Tibial nerve (tissue), 4 donors: Measurements from ENCODE around the gene ADO. TPM values are rescaled to one million over a fixed set of nuclear protein-coding genes. Genes with fewer than 3 reads are reported as not detected.

Source experiments
- DNase-seq, 2 donors: peaks; one replicate each; pipeline ENCODE4 v3.0.0-alpha.2; 2019; ENCODE audit warnings: low spot score in 2 of 2
- H3K27ac ChIP-seq, 4 donors: fragments of 200-600 bp; sonication (generic) in 3 of 4; one replicate each; pipeline ENCODE4 v1.5.1; 2017 to 2019; ENCODE audit warnings: mild to moderate bottlenecking in 1 of 4
- H3K27me3 ChIP-seq, 2 donors: fragments of 200-600 bp; sonication (generic) in 1 of 2; one replicate each; pipeline versions ENCODE4 v1.5.1 to v1.6.0; 2017 to 2019
- H3K36me3 ChIP-seq, 3 donors: fragments of 200-600 bp; sonication (generic); one replicate each; pipeline ENCODE4 v1.5.1; 2018 to 2019
- H3K4me1 ChIP-seq, 4 donors: fragments of 200-600 bp; sonication (generic) in 3 of 4; one replicate each; pipeline ENCODE4 v1.5.1; 2017 to 2019
- H3K4me3 ChIP-seq, 4 donors: fragments of 200-600 bp; sonication (generic) in 3 of 4; one replicate each; pipeline ENCODE4 v1.5.1; 2017 to 2019; ENCODE audit warnings: mild to moderate bottlenecking in 1 of 4, moderate library complexity in 1 of 4
- H3K9me3 ChIP-seq, 4 donors: fragments of 200-600 bp; sonication (generic) in 3 of 4; one replicate each; pipeline ENCODE4 v1.5.1; 2017 to 2019
- CTCF ChIP-seq, 5 experiments: fragments of 200-600 bp in 3 of 5; fragments of 450-650 bp in 2 of 5; sonication (generic) in 3 of 5; IDR thresholded peaks; one replicate each; pipeline ENCODE4 v1.5.1; 2016 to 2019; ENCODE audit warnings: antibody characterized with exemption in 5 of 5, mild to moderate bottlenecking in 3 of 5, moderate library complexity in 2 of 5
- EP300 ChIP-seq, 2 donors: sonication (generic); formaldehyde crosslinking; IDR thresholded peaks; one replicate each; pipeline ENCODE4 v1.6.1; 2017; ENCODE audit warnings: antibody characterized with exemption in 2 of 2, mild to moderate bottlenecking in 1 of 2
- POLR2A ChIP-seq, 2 donors: fragments of 450-650 bp; IDR thresholded peaks; one replicate each; pipeline ENCODE4 v1.6.1; 2017; ENCODE audit warnings: antibody characterized with exemption in 2 of 2, mild to moderate bottlenecking in 2 of 2, moderate library complexity in 2 of 2
- WGBS, 2 donors: methylation state at CpG; one replicate each; pipeline ENCODE4 v1.1.5; 2018; 5-methylcytosine and 5-hydroxymethylcytosine counted together
- total RNA-seq, 4 donors: library from RNA; depleted of rRNA; stranded (reverse); fragments of >200 nt; gene quantifications; one replicate each; pipeline ENCODE4 v1.1.0, GENCODE V29; 2016

ADO gene
- total RNA-seq, 4 donors from 2014 or later, result 36.9 to 73.9 (median 48.1) TPM

DNA sequence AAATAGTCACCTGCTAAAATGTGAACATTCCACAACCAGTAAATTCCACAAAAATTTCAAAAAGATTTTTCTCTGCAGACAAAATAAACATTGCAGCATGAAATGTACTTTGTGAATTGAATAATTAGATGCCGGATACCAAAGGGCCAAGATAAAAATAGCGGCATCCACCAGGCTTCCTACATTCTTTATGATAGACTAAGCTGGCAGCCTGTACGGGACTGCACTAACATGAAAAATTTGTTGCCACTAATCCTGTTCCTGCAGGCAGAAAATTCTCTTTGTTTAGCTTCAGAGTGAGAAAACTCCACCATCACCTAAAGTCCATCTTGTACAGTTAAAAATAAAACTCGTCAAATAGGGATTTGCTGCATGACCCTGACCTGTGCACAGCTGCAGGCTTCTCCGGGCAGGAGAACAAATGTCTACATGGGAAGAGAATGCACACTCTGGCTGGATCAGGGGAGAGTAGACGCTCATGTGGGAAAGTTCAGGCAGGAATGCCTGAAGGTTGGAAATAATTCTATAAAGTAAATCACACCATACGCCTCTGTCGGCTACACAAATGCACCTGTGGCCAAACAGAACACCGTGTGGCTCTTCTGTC is 15.6 kb upstream of the ADO start:
- Histone ChIP-seq H3K36me3 (no peaks in the 10 kb centered on the region), H3K4me1 (peaks cover 0 to 7% (median 0%) of the 10 kb centered on the region in 4 donors), H3K4me3 (no peak overlapping the region), H3K27ac (no peak overlapping the region), H3K9me3 (peaks cover 0 to 17% (median 0%) of the 10 kb centered on the region in 4 donors), H3K27me3 (no peaks in the 10 kb centered on the region)
- TF ChIP-seq CTCF (IDR thresholded peaks at IDR 0.05), result no peak
- TF ChIP-seq POLR2A (IDR thresholded peaks at IDR 0.05), result no peak
- no peak for TF ChIP-seq EP300 (IDR thresholded peaks at IDR 0.05)
- WGBS, 2 donors, result 41 to 45% methylated on average over 9 of the region's 9 CpGs
- no peak for DNase-seq

DNA sequence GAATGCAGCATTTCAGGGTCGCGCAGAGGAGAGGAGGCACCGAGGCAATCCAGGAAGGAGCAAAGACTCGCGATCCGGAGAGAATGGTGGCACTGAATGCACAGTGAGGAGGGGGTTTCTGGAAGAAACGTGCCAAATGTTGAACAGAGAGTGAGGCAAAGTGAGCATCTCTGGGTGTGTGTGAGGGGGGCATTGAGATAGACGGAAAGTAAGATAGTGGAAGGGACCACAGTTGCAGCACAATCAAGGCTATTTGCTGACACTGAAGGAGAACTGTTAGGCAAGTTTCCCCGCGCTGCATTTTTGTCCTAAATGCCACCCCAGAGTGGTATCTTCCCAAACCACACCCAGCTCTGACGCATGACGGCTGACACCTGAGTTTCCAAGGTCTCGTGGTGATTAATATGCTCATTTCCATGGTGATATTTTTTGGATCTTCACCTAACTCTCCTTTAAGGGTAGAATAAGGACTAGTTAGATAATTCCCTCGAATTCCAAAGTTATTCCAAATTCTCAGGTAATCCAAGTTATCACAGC is 14.4 kb upstream of the ADO start:
- Histone ChIP-seq H3K36me3 (no peaks in the 10 kb centered on the region), H3K27ac (no peak overlapping the region), H3K27me3 (no peaks in the 10 kb centered on the region), H3K4me3 (no peak overlapping the region), H3K4me1 (peaks cover 0 to 7% (median 0%) of the 10 kb centered on the region in 4 donors), H3K9me3 (peaks cover 0 to 11% (median 0%) of the 10 kb centered on the region in 4 donors)
- no peak for DNase-seq
- no peak for TF ChIP-seq POLR2A (IDR thresholded peaks at IDR 0.05)
- no peak for TF ChIP-seq CTCF (IDR thresholded peaks at IDR 0.05)
- no peak for TF ChIP-seq EP300 (IDR thresholded peaks at IDR 0.05)
- WGBS, 2 donors, result 77 to 83% methylated on average over 14 of the region's 14 CpGs

DNA sequence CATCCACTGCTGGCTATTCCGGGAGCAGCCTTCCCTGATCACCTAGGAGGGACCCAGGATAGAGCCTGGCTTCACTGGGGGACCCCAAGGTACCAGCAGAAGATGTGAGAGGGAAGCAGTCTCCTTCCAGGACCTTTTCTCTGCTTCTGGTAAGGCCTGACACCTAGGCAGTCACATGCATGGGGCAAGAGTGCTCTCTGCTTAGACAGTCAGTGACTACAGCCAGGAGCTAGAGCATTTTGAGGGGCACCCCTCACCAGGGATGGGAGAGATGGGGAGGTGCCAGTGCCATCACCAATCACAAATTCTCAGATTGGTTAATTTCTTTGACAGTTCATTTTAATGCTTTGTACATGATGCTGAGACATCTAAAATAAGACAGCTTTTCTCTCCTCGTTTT is 13.9 kb upstream of the ADO start:
- DNase-seq, result no peak
- Histone ChIP-seq H3K27ac (no peak overlapping the region), H3K4me3 (no peak overlapping the region), H3K9me3 (peaks cover 0 to 6% (median 0%) of the 10 kb centered on the region in 4 donors), H3K4me1 (peaks cover 0 to 7% (median 0%) of the 10 kb centered on the region in 4 donors), H3K27me3 (no peaks in the 10 kb centered on the region), H3K36me3 (no peaks in the 10 kb centered on the region)
- 96 to 98% methylated on average over 2 of the region's 2 CpGs for WGBS, 2 donors
- TF ChIP-seq POLR2A (IDR thresholded peaks at IDR 0.05) (no peak), EP300 (IDR thresholded peaks at IDR 0.05) (no peak), CTCF (IDR thresholded peaks at IDR 0.05) (no peak)

- Histone ChIP-seq H3K4me1 (peaks cover 0 to 7% (median 0%) of the 10 kb centered on the region in 4 donors), H3K27me3 (no peaks in the 10 kb centered on the region), H3K9me3 (peaks cover 0 to 1% (median 0%) of the 10 kb centered on the region in 4 donors), H3K4me3 (no peak overlapping the region), H3K27ac (no peak overlapping the region), H3K36me3 (no peaks in the 10 kb centered on the region)
- DNase-seq, result no peak
- WGBS, 2 donors, result 72 to 73% methylated on average over 5 of the region's 5 CpGs
- TF ChIP-seq CTCF (IDR thresholded peaks at IDR 0.05) (no peak), EP300 (IDR thresholded peaks at IDR 0.05) (no peak), POLR2A (IDR thresholded peaks at IDR 0.05) (no peak)
These were observed 12.3 kb upstream of the ADO start for GRCh38 chr10:62792261-62792660.

- Histone ChIP-seq H3K27ac (no peak overlapping the region), H3K9me3 (no peaks in the 10 kb centered on the region), H3K4me1 (no peaks in the 10 kb centered on the region), H3K4me3 (no peak overlapping the region), H3K36me3 (no peaks in the 10 kb centered on the region), H3K27me3 (no peaks in the 10 kb centered on the region)
- WGBS, 2 donors, result 83 to 91% methylated on average over 1 of the region's 1 CpG
- no peak for DNase-seq
- no peak for TF ChIP-seq CTCF (IDR thresholded peaks at IDR 0.05)
- TF ChIP-seq POLR2A (IDR thresholded peaks at IDR 0.05), result no peak
- TF ChIP-seq EP300 (IDR thresholded peaks at IDR 0.05), result no peak
These were observed 10.2 kb upstream of the ADO start for GRCh38 chr10:62794306-62794705.
